Panc1 (cell line): ENCODE data around the gene HLA-A. TPM values are rescaled to one million over a fixed set of nuclear protein-coding genes. Genes with fewer than 3 reads are reported as not detected.

Experiments
- ATAC-seq: fragments of 200-7000 bp; cut with Tn5 transposase; 2 replicates; pipeline ENCODE4 v1.9.1; 2020; ENCODE audit warnings: mild to moderate bottlenecking, moderate library complexity
- BruUV-seq: library from RNA; stranded (reverse); fragments of 400-500 nt; replicated peaks from 2 replicates; lab custom pipeline; 2021; lab: Mats Ljungman, UMichigan
- CTCF ChIA-PET: fragments of 300-600 bp; sonication (Branson Sonifier 250); formaldehyde crosslinking; loops from one replicate; lab custom pipeline; 2022; ENCODE audit warnings: antibody characterized with exemption; lab: Charles Lee
- POLR2A ChIA-PET: fragments of 300-600 bp; sonication (Branson Sonifier 250); formaldehyde crosslinking; loops from one replicate; lab custom pipeline; 2022; ENCODE audit warnings: antibody characterized with exemption; lab: Charles Lee
- DNase-seq: peaks from one replicate; pipeline ENCODE4 v3.0.0-alpha.2; 2010; ENCODE audit warnings: low read depth, low spot score
- H3K27ac ChIP-seq: 2 replicates; pipeline ENCODE4 v1.5.1; 2011; ENCODE audit warnings: mild to moderate bottlenecking, low read length, inconsistent platforms
- H3K27me3 ChIP-seq: fragments of 200-500 bp; sonication (Bioruptor generic); 2 replicates; pipeline ENCODE4 v1.6.0; 2014; ENCODE audit warnings: low read length, inconsistent platforms; ENCODE audit not compliant: control insufficient read depth, insufficient read depth
- H3K36me3 ChIP-seq: fragments of 200-500 bp; sonication (Bioruptor generic); 2 replicates; pipeline ENCODE4 v1.5.1; 2014; ENCODE audit warnings: inconsistent platforms, mild to moderate bottlenecking, low read length, moderate library complexity; ENCODE audit not compliant: control insufficient read depth, insufficient read depth
- H3K4me1 ChIP-seq: 2 replicates; pipeline ENCODE4 v1.5.1; 2011; ENCODE audit warnings: inconsistent platforms, mild to moderate bottlenecking, low read length, moderate library complexity; ENCODE audit not compliant: control insufficient read depth, insufficient read depth
- H3K4me3 ChIP-seq, 2 experiments: 2 replicates each; pipeline ENCODE4 v1.5.1; 2011 to 2012; ENCODE audit warnings: low read depth in 2 of 2, low read length in 2 of 2, mild to moderate bottlenecking in 2 of 2, inconsistent platforms in 1 of 2, moderate library complexity in 1 of 2
- H3K9me3 ChIP-seq: fragments of 200-500 bp; sonication (Bioruptor generic); 2 replicates; pipeline ENCODE4 v1.5.1; 2014; ENCODE audit warnings: low read depth, mild to moderate bottlenecking, inconsistent platforms, low read length, moderate library complexity; ENCODE audit not compliant: control insufficient read depth, insufficient read depth
- POLR2AphosphoS5 ChIP-seq: IDR thresholded peaks from 2 replicates; pipeline ENCODE4 v1.6.1; 2012; ENCODE audit warnings: mild to moderate bottlenecking, low read depth, low read length, moderate library complexity
- SIN3A ChIP-seq: IDR thresholded peaks from 2 replicates; pipeline ENCODE4 v1.6.1; 2012; ENCODE audit warnings: low read depth, mild to moderate bottlenecking, low read length, moderate library complexity, borderline replicate concordance; ENCODE audit not compliant: insufficient read depth
- TCF7L2 ChIP-seq: IDR thresholded peaks from 2 replicates; pipeline ENCODE4 v1.6.1; 2011; ENCODE audit warnings: mild to moderate bottlenecking, low read depth, low read length, inconsistent platforms
- in situ Hi-C: cut with HindIII; loops from 2 replicates; pipeline ENCODE4 v1.10.0; 2016; ENCODE audit warnings: low sequenced_read_pairs, low pct_unique_long_range_greater_than_20kb
- intact Hi-C: fragments of 100-400 bp; cut with micrococcal nuclease; formaldehyde crosslinking; loops from one replicate; pipeline ENCODE4 v1.10.0; 2022; ENCODE audit not compliant: unreplicated experiment
- total RNA-seq: library from RNA; stranded (reverse); gene quantifications from one replicate; pipeline ENCODE4 v1.2.1, GENCODE V29; 2021; ENCODE audit not compliant: unreplicated experiment
- TF ChIP-seq, protein P1 (sequence below), 2 experiments: IDR thresholded peaks; 2 replicates each; pipeline ENCODE4 v1.6.1; 2011 to 2012; ENCODE audit warnings: low read depth in 2 of 2, control low read depth in 1 of 2, low read length in 1 of 2, mild to moderate bottlenecking in 1 of 2, moderate library complexity in 1 of 2; ENCODE audit not compliant: insufficient read depth in 1 of 2
- TF ChIP-seq, protein P2 (sequence below): fragments of 450-650 bp; IDR thresholded peaks from 2 replicates; pipeline ENCODE4 v1.5.1; 2017; ENCODE audit warnings: mild to moderate bottlenecking

The HLA-A gene
- total RNA-seq, 1 experiment from 2014 or later, result 397 TPM

DNA sequence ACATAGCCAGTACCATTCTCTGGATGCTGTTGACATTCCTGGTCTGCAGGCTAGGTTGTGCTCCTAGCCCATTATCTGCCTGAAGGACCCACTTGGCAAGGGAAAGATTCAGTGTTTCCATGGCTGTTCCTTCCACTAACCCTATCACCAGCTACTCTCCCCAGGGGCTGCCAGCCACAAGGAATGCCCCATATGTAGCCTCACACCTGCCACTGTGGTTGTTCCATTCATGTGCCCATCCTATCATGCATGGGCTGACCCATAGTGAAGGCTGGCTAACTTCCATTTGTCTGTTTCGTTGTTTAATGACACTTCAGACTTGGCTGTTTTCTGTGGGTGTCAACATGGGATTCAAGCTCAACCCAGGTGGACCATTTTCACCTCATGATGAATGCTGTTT, 25.6 kb upstream of the HLA-A start:
- Histone ChIP-seq H3K4me1 (no peaks in the 10 kb centered on the region), H3K27ac (no peak overlapping the region), H3K4me3 (no peak overlapping the region), H3K36me3 (no peaks in the 10 kb centered on the region), H3K9me3 (no peaks in the 10 kb centered on the region), H3K27me3 (no peaks in the 10 kb centered on the region)
- DNase-seq (no peak), ATAC-seq (no peak)
- POLR2A ChIA-PET, result no interaction called here
- CTCF ChIA-PET, result no interaction called here
- intact Hi-C loops (no loop called here), in situ Hi-C loops (no loop called here)
- no TSS peak for BruUV-seq
- TF ChIP-seq, protein P1, sequence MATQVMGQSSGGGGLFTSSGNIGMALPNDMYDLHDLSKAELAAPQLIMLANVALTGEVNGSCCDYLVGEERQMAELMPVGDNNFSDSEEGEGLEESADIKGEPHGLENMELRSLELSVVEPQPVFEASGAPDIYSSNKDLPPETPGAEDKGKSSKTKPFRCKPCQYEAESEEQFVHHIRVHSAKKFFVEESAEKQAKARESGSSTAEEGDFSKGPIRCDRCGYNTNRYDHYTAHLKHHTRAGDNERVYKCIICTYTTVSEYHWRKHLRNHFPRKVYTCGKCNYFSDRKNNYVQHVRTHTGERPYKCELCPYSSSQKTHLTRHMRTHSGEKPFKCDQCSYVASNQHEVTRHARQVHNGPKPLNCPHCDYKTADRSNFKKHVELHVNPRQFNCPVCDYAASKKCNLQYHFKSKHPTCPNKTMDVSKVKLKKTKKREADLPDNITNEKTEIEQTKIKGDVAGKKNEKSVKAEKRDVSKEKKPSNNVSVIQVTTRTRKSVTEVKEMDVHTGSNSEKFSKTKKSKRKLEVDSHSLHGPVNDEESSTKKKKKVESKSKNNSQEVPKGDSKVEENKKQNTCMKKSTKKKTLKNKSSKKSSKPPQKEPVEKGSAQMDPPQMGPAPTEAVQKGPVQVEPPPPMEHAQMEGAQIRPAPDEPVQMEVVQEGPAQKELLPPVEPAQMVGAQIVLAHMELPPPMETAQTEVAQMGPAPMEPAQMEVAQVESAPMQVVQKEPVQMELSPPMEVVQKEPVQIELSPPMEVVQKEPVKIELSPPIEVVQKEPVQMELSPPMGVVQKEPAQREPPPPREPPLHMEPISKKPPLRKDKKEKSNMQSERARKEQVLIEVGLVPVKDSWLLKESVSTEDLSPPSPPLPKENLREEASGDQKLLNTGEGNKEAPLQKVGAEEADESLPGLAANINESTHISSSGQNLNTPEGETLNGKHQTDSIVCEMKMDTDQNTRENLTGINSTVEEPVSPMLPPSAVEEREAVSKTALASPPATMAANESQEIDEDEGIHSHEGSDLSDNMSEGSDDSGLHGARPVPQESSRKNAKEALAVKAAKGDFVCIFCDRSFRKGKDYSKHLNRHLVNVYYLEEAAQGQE (IDR thresholded peaks at IDR 0.05; ENCODE audit: insufficient read depth in 1 of 2, low read depth in 2 of 2, low read length in 1 of 2), result no peak
- no peak for TF ChIP-seq POLR2AphosphoS5
- TF ChIP-seq, protein P2, sequence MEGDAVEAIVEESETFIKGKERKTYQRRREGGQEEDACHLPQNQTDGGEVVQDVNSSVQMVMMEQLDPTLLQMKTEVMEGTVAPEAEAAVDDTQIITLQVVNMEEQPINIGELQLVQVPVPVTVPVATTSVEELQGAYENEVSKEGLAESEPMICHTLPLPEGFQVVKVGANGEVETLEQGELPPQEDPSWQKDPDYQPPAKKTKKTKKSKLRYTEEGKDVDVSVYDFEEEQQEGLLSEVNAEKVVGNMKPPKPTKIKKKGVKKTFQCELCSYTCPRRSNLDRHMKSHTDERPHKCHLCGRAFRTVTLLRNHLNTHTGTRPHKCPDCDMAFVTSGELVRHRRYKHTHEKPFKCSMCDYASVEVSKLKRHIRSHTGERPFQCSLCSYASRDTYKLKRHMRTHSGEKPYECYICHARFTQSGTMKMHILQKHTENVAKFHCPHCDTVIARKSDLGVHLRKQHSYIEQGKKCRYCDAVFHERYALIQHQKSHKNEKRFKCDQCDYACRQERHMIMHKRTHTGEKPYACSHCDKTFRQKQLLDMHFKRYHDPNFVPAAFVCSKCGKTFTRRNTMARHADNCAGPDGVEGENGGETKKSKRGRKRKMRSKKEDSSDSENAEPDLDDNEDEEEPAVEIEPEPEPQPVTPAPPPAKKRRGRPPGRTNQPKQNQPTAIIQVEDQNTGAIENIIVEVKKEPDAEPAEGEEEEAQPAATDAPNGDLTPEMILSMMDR, result no peak
- no peak for TF ChIP-seq SIN3A
- TF ChIP-seq TCF7L2, result no peak

DNA sequence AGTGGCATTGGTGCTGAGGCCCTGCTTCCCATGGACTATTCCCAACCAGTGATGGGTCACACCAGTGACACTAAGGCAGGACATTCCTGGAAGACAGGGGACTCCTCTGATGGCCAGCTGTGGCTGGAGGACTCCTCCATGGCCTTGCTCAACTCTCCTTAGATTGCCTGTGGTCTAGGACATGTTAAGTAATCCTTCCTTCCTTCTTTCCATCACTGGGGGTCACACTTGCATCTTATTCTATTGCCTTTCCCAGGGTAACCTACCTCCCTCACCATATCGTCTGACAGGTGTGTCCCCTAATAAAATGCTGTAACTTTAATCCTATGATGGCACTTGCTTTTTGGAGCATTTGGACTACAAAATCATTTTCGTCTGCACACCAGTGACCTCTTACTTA, 24.5 kb upstream of the HLA-A start:
- TF ChIP-seq, protein P2, result no peak
- TF ChIP-seq TCF7L2 (no peak), POLR2AphosphoS5 (no peak), SIN3A (no peak)
- TF ChIP-seq, protein P1 (IDR thresholded peaks at IDR 0.05; ENCODE audit: insufficient read depth in 1 of 2, low read depth in 2 of 2, low read length in 1 of 2), result no peak
- no peaks in the 10 kb centered on the region for H3K9me3 ChIP-seq
- no peaks in the 10 kb centered on the region for H3K27me3 ChIP-seq
- ChIA-PET POLR2A (no interaction called here), CTCF (no interaction called here)
- H3K4me1 ChIP-seq, result no peaks in the 10 kb centered on the region
- no TSS peak for BruUV-seq
- H3K4me3 ChIP-seq, result no peak overlapping the region
- H3K36me3 ChIP-seq, result no peaks in the 10 kb centered on the region
- intact Hi-C loops (no loop called here), in situ Hi-C loops (no loop called here)
- DNase-seq, result no peak
- no peak for ATAC-seq
- no peak overlapping the region for H3K27ac ChIP-seq
